Epithelial cell of esophagus (primary cell): ENCODE measurements around the gene GNAT1.

Source experiments
- DNase-seq: peaks from one replicate; pipeline ENCODE4 v3.0.0; 2010; ENCODE audit warnings: low read depth
- H3K4me3 ChIP-seq: 2 replicates; pipeline ENCODE4 v1.5.1; 2011; ENCODE audit warnings: mild to moderate bottlenecking, low read length, control low read depth
- TF ChIP-seq, protein P1 (sequence below): IDR thresholded peaks from 2 replicates; pipeline ENCODE4 v1.5.1; 2011; ENCODE audit warnings: low read depth, mild to moderate bottlenecking, low read length, control low read depth, inconsistent platforms; ENCODE audit not compliant: insufficient read depth; ENCODE audit errors: missing control alignments

Gene GNAT1

DNA sequence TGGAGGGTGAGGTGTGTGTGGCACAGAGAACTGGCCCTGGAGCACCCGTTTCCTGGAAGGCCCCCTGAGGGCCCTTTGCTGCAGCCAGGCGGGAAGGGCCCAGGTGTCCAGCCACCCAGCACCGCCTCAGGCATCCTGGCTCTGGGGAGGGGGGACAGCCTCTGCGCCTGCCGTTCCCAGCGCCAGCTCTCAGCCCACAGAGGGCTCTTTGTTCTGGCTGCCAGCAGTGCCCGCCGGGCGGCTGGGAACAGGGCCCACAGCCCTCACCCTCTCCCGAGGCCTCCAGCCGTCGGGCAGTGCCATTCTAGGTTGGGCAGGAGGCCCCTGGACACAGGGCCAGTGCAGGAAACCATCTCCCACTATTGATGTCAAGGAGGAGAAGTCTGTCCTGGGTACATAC lies 22.0 kb downstream of the GNAT1 start:
- no peak overlapping the region for H3K4me3 ChIP-seq
- TF ChIP-seq, protein P1, sequence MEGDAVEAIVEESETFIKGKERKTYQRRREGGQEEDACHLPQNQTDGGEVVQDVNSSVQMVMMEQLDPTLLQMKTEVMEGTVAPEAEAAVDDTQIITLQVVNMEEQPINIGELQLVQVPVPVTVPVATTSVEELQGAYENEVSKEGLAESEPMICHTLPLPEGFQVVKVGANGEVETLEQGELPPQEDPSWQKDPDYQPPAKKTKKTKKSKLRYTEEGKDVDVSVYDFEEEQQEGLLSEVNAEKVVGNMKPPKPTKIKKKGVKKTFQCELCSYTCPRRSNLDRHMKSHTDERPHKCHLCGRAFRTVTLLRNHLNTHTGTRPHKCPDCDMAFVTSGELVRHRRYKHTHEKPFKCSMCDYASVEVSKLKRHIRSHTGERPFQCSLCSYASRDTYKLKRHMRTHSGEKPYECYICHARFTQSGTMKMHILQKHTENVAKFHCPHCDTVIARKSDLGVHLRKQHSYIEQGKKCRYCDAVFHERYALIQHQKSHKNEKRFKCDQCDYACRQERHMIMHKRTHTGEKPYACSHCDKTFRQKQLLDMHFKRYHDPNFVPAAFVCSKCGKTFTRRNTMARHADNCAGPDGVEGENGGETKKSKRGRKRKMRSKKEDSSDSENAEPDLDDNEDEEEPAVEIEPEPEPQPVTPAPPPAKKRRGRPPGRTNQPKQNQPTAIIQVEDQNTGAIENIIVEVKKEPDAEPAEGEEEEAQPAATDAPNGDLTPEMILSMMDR, result no peak
- no peak for DNase-seq

DNA sequence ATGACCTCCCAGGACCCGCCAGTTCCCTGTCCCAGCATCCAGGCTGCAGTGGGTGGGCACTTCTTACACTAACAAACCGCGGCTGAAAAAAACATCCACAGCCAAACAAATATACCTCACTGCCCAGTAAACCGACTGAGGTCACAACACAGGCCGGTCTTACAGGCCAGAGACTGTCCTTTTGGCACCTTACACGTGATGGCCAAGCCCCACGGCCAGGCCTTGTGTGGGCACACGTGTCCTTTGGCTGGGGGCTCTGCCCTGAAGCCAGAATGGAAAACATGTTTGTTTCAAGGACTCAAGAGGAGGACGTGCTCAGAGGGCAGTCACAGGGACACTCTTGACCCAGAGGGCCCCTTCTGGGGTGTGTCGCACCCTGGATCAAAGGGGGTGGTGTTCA lies 23.4 kb downstream of the GNAT1 start:
- no peak for DNase-seq
- TF ChIP-seq, protein P1, result no peak
- no peak overlapping the region for H3K4me3 ChIP-seq

DNA sequence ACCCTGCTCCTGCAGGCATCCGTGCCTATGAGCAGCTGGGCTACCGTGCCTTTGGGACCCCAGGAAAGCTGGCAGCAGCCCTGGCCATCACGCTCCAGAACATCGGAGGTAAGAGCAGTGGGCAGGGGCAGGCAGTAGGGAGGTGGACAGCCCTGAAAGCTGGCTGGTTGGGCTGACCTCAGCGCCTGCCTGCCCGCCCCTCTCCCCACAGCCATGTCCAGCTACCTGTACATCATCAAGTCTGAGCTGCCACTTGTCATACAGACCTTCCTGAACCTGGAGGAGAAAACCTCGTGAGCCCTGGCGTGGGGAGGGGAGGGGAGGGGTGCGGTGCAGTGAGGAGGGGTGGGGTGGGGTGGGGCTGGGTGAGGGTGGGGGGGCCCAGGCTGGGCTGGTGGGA lies 24.1 kb downstream of the GNAT1 start:
- TF ChIP-seq, protein P1, result no peak
- no peak for DNase-seq
- no peak overlapping the region for H3K4me3 ChIP-seq

DNA sequence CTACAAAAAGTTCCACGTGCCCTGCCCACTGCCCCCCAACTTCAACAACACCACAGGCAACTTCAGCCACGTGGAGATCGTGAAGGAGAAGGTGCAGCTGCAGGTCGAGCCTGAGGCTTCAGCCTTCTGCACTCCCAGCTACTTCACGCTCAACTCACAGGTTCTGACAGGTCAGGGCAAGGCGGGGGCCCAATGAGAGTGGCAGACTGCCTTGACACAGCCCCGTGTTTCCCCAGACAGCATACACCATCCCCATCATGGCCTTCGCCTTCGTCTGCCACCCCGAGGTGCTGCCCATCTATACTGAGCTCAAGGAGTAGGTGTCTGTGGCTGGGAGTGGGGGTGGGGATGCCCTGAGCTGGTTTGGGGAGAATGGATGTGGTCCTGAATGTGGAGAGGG lies 26.3 kb downstream of the GNAT1 start:
- peak; percentile 68 for DNase-seq
- TF ChIP-seq, protein P1, result no peak
- no peak overlapping the region for H3K4me3 ChIP-seq

DNA sequence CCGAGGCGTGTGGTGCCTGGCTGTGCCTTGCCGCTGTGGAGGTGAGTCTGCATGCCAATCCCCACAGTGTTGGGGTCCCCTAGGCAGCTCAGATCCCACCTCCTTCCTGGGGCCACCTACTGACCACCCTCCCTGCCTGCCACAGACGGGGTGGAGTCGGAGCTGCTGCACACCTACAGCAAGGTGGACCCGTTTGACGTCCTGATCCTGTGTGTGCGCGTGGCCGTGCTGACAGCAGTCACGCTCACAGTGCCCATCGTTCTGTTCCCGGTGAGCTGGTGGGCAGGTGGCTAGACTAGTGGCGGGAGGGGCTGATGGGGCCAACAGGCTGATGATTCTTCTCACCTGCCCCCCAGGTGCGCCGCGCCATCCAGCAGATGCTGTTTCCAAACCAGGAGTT lies 27.0 kb downstream of the GNAT1 start:
- no peak for DNase-seq
- TF ChIP-seq, protein P1, result no peak
- H3K4me3 ChIP-seq, result no peak overlapping the region

DNA sequence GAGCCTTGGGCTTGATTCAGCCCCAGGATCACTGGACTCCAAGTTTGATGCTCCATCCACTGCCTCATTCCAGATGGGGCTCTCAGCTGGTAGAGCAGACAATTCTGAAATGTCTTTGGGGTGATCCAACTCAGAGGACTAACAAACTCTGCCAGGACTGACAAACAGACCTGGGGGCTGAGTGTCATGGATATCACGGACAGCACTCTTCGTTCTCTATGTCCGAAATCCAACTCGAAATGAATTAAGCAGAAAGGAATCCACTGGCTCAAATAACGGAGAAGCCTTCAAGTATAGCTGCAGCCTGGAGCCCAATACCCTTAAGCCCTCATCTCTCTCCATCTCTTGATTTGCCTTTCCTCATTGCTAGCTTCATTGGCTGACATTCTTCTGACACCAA lies 27.9 kb downstream of the GNAT1 start:
- TF ChIP-seq, protein P1, result no peak
- DNase-seq, result no peak

DNA sequence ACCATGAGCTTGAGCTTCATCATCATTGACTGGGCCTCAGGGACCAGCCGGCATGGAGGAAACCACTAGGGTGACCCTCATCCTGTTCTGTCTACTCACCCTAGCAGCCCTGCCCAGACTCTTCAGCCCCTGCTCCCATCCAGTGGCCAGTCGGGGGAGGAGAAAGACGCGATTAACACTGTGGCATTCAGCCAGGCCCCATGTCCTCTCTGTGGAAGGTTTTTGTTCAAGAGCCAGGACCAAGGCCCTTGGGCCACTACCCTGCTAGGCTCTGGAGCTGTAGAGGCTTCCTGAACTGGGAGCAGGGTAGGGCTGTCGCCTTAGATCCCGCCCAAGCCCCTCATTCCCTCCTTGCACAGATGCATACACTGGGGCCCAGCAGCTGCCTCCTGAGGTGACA lies 28.7 kb downstream of the GNAT1 start:
- H3K4me3 ChIP-seq, result no peak overlapping the region
- DNase-seq, result no peak
- TF ChIP-seq, protein P1, result no peak

More for the DNA sequence above, 27.9 kb downstream of the GNAT1 start:
- no peak overlapping the region for H3K4me3 ChIP-seq
